Measurements from ENCODE around the gene SEMA6A. TPM values are rescaled to one million over a fixed set of nuclear protein-coding genes. Genes with fewer than 3 reads are reported as not detected.

SEMA6A gene
- total RNA-seq, 4 donors from 2014 or later = 22.4 to 118 (median 48.7) TPM

- intact Hi-C loops (cut with DNase I; ENCODE audit: low total_unique reads) = no loop called here
- H3K27ac ChIP-seq = no peak overlapping the region
- H3K9me3 ChIP-seq = no peaks in the 10 kb centered on the region
- no peaks in the 10 kb centered on the region for H3K27me3 ChIP-seq
- no peaks in the 10 kb centered on the region for H3K36me3 ChIP-seq
- H3K4me3 ChIP-seq = no peak overlapping the region
- no peak for DNase-seq
- TF ChIP-seq, protein P1, sequence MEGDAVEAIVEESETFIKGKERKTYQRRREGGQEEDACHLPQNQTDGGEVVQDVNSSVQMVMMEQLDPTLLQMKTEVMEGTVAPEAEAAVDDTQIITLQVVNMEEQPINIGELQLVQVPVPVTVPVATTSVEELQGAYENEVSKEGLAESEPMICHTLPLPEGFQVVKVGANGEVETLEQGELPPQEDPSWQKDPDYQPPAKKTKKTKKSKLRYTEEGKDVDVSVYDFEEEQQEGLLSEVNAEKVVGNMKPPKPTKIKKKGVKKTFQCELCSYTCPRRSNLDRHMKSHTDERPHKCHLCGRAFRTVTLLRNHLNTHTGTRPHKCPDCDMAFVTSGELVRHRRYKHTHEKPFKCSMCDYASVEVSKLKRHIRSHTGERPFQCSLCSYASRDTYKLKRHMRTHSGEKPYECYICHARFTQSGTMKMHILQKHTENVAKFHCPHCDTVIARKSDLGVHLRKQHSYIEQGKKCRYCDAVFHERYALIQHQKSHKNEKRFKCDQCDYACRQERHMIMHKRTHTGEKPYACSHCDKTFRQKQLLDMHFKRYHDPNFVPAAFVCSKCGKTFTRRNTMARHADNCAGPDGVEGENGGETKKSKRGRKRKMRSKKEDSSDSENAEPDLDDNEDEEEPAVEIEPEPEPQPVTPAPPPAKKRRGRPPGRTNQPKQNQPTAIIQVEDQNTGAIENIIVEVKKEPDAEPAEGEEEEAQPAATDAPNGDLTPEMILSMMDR (IDR thresholded peaks at IDR 0.05) = no peak
- no peak for TF ChIP-seq POLR2A (IDR thresholded peaks at IDR 0.05)
- H3K4me1 ChIP-seq = no peaks in the 10 kb centered on the region
These were observed 107.2 kb downstream of the SEMA6A start for GRCh38 chr5:116467465-116467843.

DNA sequence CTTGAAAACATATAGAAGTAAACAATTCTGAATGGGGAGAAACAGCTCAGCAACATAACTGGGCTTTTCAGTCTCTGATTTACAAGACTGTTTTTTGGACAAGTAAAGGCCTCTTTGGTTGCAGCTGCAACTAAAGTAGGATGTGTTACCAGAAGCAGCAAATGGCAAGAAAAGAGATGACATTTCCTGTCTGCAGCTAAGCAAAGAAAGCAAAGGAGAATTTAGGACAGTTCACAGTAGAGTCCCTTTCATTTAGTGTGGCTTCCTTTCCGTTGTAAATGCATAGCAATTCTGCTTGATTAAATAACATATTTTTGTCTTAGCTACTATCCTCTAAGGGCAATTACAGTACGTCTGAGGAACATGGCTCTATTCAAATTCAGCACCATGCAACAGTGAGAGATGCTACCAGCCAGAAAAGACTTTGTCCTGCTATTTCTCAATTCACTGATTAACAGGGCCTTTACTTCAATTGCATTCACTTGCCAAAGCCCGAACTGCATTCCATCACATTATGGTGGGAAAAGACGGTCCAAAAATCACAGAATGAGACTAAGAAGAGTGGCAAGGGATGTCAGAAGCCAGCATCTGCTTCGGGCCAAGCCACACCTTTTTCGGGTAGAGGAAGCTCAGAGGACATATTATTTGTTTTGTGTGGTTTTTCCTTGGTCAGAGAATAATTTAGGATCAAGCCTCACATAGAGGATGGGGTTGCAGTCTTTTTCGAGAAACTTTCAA, 107.7 kb downstream of the SEMA6A start:
- intact Hi-C loops (cut with DNase I; ENCODE audit: low total_unique reads) = no loop called here
- Histone ChIP-seq H3K36me3 (no peaks in the 10 kb centered on the region), H3K4me3 (no peak overlapping the region), H3K9me3 (no peaks in the 10 kb centered on the region), H3K27ac (no peak overlapping the region), H3K27me3 (no peaks in the 10 kb centered on the region), H3K4me1 (no peaks in the 10 kb centered on the region)
- DNase-seq = no peak
- TF ChIP-seq POLR2A (IDR thresholded peaks at IDR 0.05) = no peak

GRCh38 chr5:116465411-116465810, 109.2 kb downstream of the SEMA6A start:
- no peak overlapping the region for H3K27ac ChIP-seq
- TF ChIP-seq, protein P1 (IDR thresholded peaks at IDR 0.05) = no peak
- TF ChIP-seq POLR2A (IDR thresholded peaks at IDR 0.05) = no peak
- H3K36me3 ChIP-seq = no peaks in the 10 kb centered on the region
- no peak overlapping the region for H3K4me3 ChIP-seq
- no peaks in the 10 kb centered on the region for H3K9me3 ChIP-seq
- intact Hi-C loops (cut with DNase I; ENCODE audit: low total_unique reads) = no loop called here
- no peak for DNase-seq
- no peaks in the 10 kb centered on the region for H3K27me3 ChIP-seq
- no peaks in the 10 kb centered on the region for H3K4me1 ChIP-seq

DNA sequence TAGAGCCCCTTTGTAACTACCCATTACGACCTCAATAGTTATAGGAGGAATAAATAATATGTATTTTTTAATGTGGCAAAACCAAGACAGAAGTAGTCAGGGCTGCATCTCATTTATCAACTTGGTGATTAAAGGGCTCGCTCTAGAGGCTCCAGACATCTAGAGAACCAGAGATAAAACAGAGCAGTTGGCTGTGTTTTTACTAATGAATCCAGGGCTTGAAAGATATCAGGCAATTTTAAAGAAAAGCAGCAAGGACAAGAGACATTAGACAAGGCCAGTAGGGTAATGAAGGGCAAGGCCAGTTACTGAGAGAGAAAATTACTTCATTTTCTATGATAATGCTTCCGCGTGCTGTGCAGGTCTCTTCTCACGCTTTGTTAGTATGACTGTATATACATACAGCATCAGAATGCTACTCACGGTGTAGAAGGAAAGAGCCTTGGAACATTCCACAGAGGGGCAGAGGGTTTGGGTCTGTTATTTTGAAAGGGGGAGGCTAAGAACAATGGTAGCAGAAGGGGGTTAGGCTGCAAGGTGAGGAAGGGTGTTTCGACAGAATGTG, 110.4 kb downstream of the SEMA6A start:
- Histone ChIP-seq H3K4me1 (no peaks in the 10 kb centered on the region), H3K9me3 (no peaks in the 10 kb centered on the region), H3K27ac (no peak overlapping the region), H3K4me3 (no peak overlapping the region), H3K27me3 (no peaks in the 10 kb centered on the region), H3K36me3 (no peaks in the 10 kb centered on the region)
- no peak for TF ChIP-seq POLR2A (IDR thresholded peaks at IDR 0.05)
- TF ChIP-seq, protein P1 (IDR thresholded peaks at IDR 0.05) = no peak
- no peak for DNase-seq
- intact Hi-C loops (cut with DNase I; ENCODE audit: low total_unique reads) = no loop called here

DNA sequence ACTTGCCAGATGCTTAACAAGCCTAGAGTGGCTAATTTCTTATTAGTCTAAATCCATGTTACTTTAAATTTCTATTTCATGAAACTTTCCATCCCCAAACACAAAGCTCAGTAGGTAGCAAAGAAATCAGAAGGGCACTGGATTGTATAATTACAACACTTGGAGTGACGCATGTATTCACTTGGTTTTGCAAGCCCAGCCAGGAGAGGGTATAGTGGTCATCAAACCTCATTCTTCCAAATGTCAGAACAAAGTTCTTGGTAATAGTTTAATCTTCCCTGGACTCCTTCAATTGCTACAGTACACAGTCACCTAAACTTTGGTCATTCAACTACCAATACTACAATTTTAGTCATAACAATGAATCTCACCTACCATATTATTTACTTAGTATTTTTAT, 112.1 kb downstream of the SEMA6A start:
- intact Hi-C loops (cut with DNase I; ENCODE audit: low total_unique reads) = no loop called here
- TF ChIP-seq, protein P1 (IDR thresholded peaks at IDR 0.05) = no peak
- no peak for TF ChIP-seq POLR2A (IDR thresholded peaks at IDR 0.05)
- Histone ChIP-seq H3K9me3 (no peaks in the 10 kb centered on the region), H3K27ac (no peak overlapping the region), H3K4me1 (no peaks in the 10 kb centered on the region), H3K36me3 (no peaks in the 10 kb centered on the region), H3K4me3 (no peak overlapping the region), H3K27me3 (no peaks in the 10 kb centered on the region)
- DNase-seq = no peak
